Liver (tissue), 9 donors: ENCODE measurements around the gene PLEKHG4. TPM values are rescaled to one million over a fixed set of nuclear protein-coding genes. Genes with fewer than 3 reads are reported as not detected.

ENCODE experiments used
- DNase-seq: peaks from one replicate; pipeline ENCODE4 v3.0.0-alpha.2; 2017; ENCODE audit warnings: low spot score
- H3K27ac ChIP-seq, 2 donors: one replicate each; pipeline ENCODE4 v1.7.0; 2013; ENCODE audit warnings: inconsistent platforms in 2 of 2, low read length in 2 of 2, control low read depth in 1 of 2, low read depth in 1 of 2, mild to moderate bottlenecking in 1 of 2
- H3K27me3 ChIP-seq, 4 donors: one replicate each; pipeline versions ENCODE4 v1.6.1 to v1.7.0; 2013; ENCODE audit warnings: low read length in 3 of 4, inconsistent platforms in 1 of 4, mild to moderate bottlenecking in 1 of 4, moderate library complexity in 1 of 4; ENCODE audit not compliant: control insufficient read depth in 4 of 4, insufficient read depth in 4 of 4
- H3K36me3 ChIP-seq, 4 donors: one replicate each; pipeline versions ENCODE4 v1.6.1 to v1.7.0; 2013; ENCODE audit warnings: low read length in 3 of 4, mild to moderate bottlenecking in 3 of 4, low read depth in 1 of 4, moderate library complexity in 1 of 4; ENCODE audit not compliant: control insufficient read depth in 4 of 4, insufficient read depth in 3 of 4
- H3K4me1 ChIP-seq, 4 donors: one replicate each; pipeline versions ENCODE4 v1.6.1 to v1.7.0; 2013; ENCODE audit warnings: low read length in 3 of 4, mild to moderate bottlenecking in 3 of 4, moderate library complexity in 1 of 4; ENCODE audit not compliant: control insufficient read depth in 4 of 4, insufficient read depth in 4 of 4
- H3K4me3 ChIP-seq, 3 donors: one replicate each; pipeline versions ENCODE4 v1.6.1 to v1.7.0; 2013; ENCODE audit warnings: low read length in 3 of 3, control low read depth in 1 of 3, low read depth in 1 of 3, mild to moderate bottlenecking in 1 of 3
- H3K9ac ChIP-seq, 2 donors: one replicate each; pipeline ENCODE4 v1.7.0; 2013; ENCODE audit warnings: low read length in 2 of 2, mild to moderate bottlenecking in 2 of 2, moderate library complexity in 2 of 2, control low read depth in 1 of 2, low read depth in 1 of 2
- H3K9me3 ChIP-seq, 4 donors: one replicate each; pipeline versions ENCODE4 v1.6.1 to v1.7.0; 2013; ENCODE audit warnings: low read length in 3 of 4; ENCODE audit not compliant: control insufficient read depth in 4 of 4
- ATF3 ChIP-seq: IDR thresholded peaks from 2 replicates; pipeline ENCODE4 v1.6.1; 2016; ENCODE audit warnings: antibody characterized with exemption
- CTCF ChIP-seq: fragments of 150-350 bp; IDR thresholded peaks from 2 replicates; pipeline ENCODE4 v1.5.1; 2017; ENCODE audit warnings: improper control_type of control experiment, low read depth, low read length; ENCODE audit not compliant: missing input control
- EGR1 ChIP-seq, 2 donors: IDR thresholded peaks; 2 replicates each; pipeline ENCODE4 v1.6.1; 2016 to 2018; ENCODE audit warnings: antibody characterized with exemption in 2 of 2, low read depth in 2 of 2
- FOXA1 ChIP-seq: IDR thresholded peaks from 2 replicates; pipeline ENCODE4 v1.6.1; 2016; ENCODE audit warnings: antibody characterized with exemption
- FOXA2 ChIP-seq: IDR thresholded peaks from 2 replicates; pipeline ENCODE4 v1.6.1; 2016; ENCODE audit warnings: antibody characterized with exemption
- GABPA ChIP-seq, 2 donors: IDR thresholded peaks in 1 of 2; conservative IDR thresholded peaks in 1 of 2; 2 replicates each; pipeline ENCODE4 v1.6.1; 2016; ENCODE audit warnings: antibody characterized with exemption in 2 of 2, mild to moderate bottlenecking in 1 of 2, moderate library complexity in 1 of 2
- HNF4A ChIP-seq, 2 donors: conservative IDR thresholded peaks; 2 replicates each; pipeline ENCODE4 v1.6.1; 2016; ENCODE audit warnings: antibody characterized with exemption in 2 of 2, mild to moderate bottlenecking in 2 of 2
- HNF4G ChIP-seq: IDR thresholded peaks from 2 replicates; pipeline ENCODE4 v1.6.1; 2016; ENCODE audit warnings: antibody characterized with exemption
- JUND ChIP-seq, 2 donors: IDR thresholded peaks; 2 replicates each; pipeline ENCODE4 v1.6.1; 2016; ENCODE audit warnings: antibody characterized with exemption in 2 of 2
- MAX ChIP-seq: IDR thresholded peaks from 2 replicates; pipeline ENCODE4 v1.6.1; 2016; ENCODE audit warnings: antibody characterized with exemption
- NR2F2 ChIP-seq: IDR thresholded peaks from 2 replicates; pipeline ENCODE4 v1.6.1; 2016; ENCODE audit warnings: antibody characterized with exemption
- RAD21 ChIP-seq, 2 donors: IDR thresholded peaks; 2 replicates each; pipeline ENCODE4 v1.6.1; 2016; ENCODE audit warnings: antibody characterized with exemption in 2 of 2, mild to moderate bottlenecking in 2 of 2
- REST ChIP-seq: IDR thresholded peaks from 2 replicates; pipeline ENCODE4 v1.6.1; 2016; ENCODE audit warnings: antibody characterized with exemption, mild to moderate bottlenecking
- RXRA ChIP-seq, 2 donors: IDR thresholded peaks; 2 replicates each; pipeline ENCODE4 v1.6.1; 2017 to 2018; ENCODE audit warnings: antibody characterized with exemption in 2 of 2, mild to moderate bottlenecking in 1 of 2
- SP1 ChIP-seq: IDR thresholded peaks from 2 replicates; pipeline ENCODE4 v1.6.1; 2018; ENCODE audit warnings: antibody characterized with exemption, mild to moderate bottlenecking
- TAF1 ChIP-seq: conservative IDR thresholded peaks from 2 replicates; pipeline ENCODE4 v1.6.1; 2016; ENCODE audit warnings: antibody characterized with exemption, mild to moderate bottlenecking
- YY1 ChIP-seq: IDR thresholded peaks from 2 replicates; pipeline ENCODE4 v1.6.1; 2016; ENCODE audit warnings: antibody characterized with exemption, mild to moderate bottlenecking
- ZBTB33 ChIP-seq: IDR thresholded peaks from 2 replicates; pipeline ENCODE4 v1.6.1; 2016; ENCODE audit warnings: antibody characterized with exemption
- WGBS: extraction: QIAGEN DNeasy Blood & Tissue Kit; methylation state at CpG from one replicate; pipeline ENCODE4 v1.1.7; 2013; 5-methylcytosine and 5-hydroxymethylcytosine counted together
- polyA plus RNA-seq, 2 donors: library from polyadenylated mRNA; stranded (reverse) in 1 of 2; unstranded in 1 of 2; fragments of 200-250 nt in 1 of 2; fragments of >200 nt in 1 of 2; fragmentation: Nextera tagmentation in 1 of 2; extraction: Ambion mirVana in 1 of 2; gene quantifications; one replicate each; pipeline versions ENCODE4 v1.2.1 to v1.2.3, GENCODE V29; 2013 to 2015
- total RNA-seq, 2 donors: library from RNA; depleted of rRNA; stranded (reverse); fragments of >200 nt; gene quantifications; one replicate each; pipeline ENCODE4 v1.2.3, GENCODE V29; 2014
- donor health status: healthy.
- donor health status: healthy.
- donor health status: healthy.
- donor health status: healthy.
- donor health status: healthy.

The PLEKHG4 gene
- total and polyA plus RNA-seq, 4 donors: 0.21 to 2.6 (median 0.68) TPM

GRCh38 chr16:67238806-67239470 is 40.4 kb upstream of the PLEKHG4 start:
- WGBS: 92% methylated on average over 9 of the region's 9 CpGs
- TF ChIP-seq FOXA1 (no peak), RAD21 (IDR thresholded peaks at IDR 0.05) (no peak), SP1 (no peak), ZBTB33 (no peak), FOXA2 (no peak), YY1 (no peak), RXRA (IDR thresholded peaks at IDR 0.05) (no peak), EGR1 (IDR thresholded peaks at IDR 0.05; ENCODE audit: low read depth in 2 of 2) (no peak), CTCF (no peak), MAX (no peak), HNF4A (conservative IDR thresholded peaks at IDR 0.05) (no peak), HNF4G (no peak), REST (no peak), ATF3 (no peak), JUND (IDR thresholded peaks at IDR 0.05) (no peak), TAF1 (no peak), NR2F2 (no peak), GABPA (IDR thresholded peaks at IDR 0.05 in 1 of 2, conservative IDR thresholded peaks at IDR 0.05 in 1 of 2) (no peak)
- Histone ChIP-seq H3K4me3 (no peak overlapping the region), H3K4me1 (peaks cover 0 to 11% (median 4%) of the 10 kb centered on the region in 4 donors), H3K36me3 (peaks cover 0 to 16% (median 2%) of the 10 kb centered on the region in 4 donors), H3K9ac (no peak overlapping the region), H3K27me3 (no peaks in the 10 kb centered on the region), H3K9me3 (no peaks in the 10 kb centered on the region), H3K27ac (no peak overlapping the region)
- DNase-seq: no peak
